Measurements from ENCODE around the gene IGSF9. TPM values are rescaled to one million over a fixed set of nuclear protein-coding genes. Genes with fewer than 3 reads are reported as not detected.

Gene IGSF9
- total RNA-seq, 1 experiment from 2014 or later: 0.44 TPM

DNA sequence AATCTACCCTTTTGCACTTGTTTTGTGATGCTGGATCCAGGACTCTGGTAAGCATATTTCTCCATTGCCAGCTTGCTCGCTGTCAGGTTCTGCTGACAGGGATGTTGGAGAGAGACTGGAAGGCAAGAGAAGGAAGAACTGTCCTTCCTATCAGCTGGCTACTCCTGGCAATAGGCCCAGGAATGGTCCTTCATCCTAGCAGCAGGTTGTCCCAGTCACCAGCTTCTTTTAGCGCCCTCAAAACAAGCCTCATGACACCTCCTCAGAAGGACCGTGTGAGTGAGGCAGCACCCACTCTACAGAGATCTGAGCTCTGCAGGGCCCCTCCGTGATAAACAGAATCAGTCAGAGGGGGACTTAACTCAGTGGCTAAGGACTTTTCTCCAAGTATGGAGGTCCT, 41.8 kb upstream of the IGSF9 start:
- no peak overlapping the region for H3K4me3 Mint-ChIP-seq (ENCODE audit: unreplicated experiment)
- TF ChIP-seq, protein P1, sequence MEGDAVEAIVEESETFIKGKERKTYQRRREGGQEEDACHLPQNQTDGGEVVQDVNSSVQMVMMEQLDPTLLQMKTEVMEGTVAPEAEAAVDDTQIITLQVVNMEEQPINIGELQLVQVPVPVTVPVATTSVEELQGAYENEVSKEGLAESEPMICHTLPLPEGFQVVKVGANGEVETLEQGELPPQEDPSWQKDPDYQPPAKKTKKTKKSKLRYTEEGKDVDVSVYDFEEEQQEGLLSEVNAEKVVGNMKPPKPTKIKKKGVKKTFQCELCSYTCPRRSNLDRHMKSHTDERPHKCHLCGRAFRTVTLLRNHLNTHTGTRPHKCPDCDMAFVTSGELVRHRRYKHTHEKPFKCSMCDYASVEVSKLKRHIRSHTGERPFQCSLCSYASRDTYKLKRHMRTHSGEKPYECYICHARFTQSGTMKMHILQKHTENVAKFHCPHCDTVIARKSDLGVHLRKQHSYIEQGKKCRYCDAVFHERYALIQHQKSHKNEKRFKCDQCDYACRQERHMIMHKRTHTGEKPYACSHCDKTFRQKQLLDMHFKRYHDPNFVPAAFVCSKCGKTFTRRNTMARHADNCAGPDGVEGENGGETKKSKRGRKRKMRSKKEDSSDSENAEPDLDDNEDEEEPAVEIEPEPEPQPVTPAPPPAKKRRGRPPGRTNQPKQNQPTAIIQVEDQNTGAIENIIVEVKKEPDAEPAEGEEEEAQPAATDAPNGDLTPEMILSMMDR (IDR thresholded peaks at IDR 0.05; ENCODE audit: unreplicated experiment): no peak
- CTCF ChIA-PET: interaction anchor here (0.6 to 8.7 kb wide), 5 partner anchors 17 to 187 kb away, joined by 3 to 75 read pairs (median 5); no protein-coding TSS in a partner anchor

DNA sequence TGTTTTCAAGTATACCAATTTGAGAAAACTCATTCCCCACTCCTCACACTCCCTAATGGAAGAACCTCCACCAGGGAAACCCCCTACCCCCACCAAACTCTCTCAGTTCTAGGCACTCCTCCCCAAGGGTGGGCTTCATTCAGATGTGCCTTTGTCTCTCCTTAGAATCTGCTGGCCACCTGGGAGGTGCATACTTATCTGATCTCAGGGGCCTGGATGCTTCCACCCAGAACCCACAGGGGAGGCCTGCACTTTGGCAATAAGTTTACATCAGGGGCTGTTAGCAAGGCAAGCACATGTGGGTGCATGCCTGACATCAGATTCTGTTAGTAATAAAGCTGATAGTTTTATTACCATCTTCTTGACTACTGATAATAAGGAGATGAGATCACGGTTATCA, 41.1 kb upstream of the IGSF9 start:
- no TSS peak for BruUV-seq (replicated peaks)
- ChIA-PET POLR2A (interaction anchor here (0.6 kb wide), 1 partner anchor 25 kb away, joined by 4 read pairs; no protein-coding TSS in a partner anchor), CTCF (interaction anchor here (1.0 to 8.7 kb wide), 4 partner anchors 16 to 187 kb away, joined by 3 to 75 read pairs (median 4); no protein-coding TSS in a partner anchor)
- Mint-ChIP-seq H3K4me1 (ENCODE audit: insufficient read depth, unreplicated experiment) (peaks cover 9% of the 10 kb centered on the region), H3K9me3 (ENCODE audit: unreplicated experiment) (no peaks in the 10 kb centered on the region), H3K27me3 (ENCODE audit: insufficient read depth, unreplicated experiment) (no peaks in the 10 kb centered on the region), H3K4me3 (ENCODE audit: unreplicated experiment) (no peak overlapping the region), H3K36me3 (ENCODE audit: insufficient read depth, unreplicated experiment) (peaks cover 6% of the 10 kb centered on the region), H3K27ac (ENCODE audit: low read depth, unreplicated experiment) (no peak overlapping the region)
- intact Hi-C loops (cut with micrococcal nuclease): no loop called here
- no peak for DNase-seq (ENCODE audit: unreplicated experiment)
- TF ChIP-seq, protein P1 (IDR thresholded peaks at IDR 0.05; ENCODE audit: unreplicated experiment): no peak

More for the DNA sequence above, 41.8 kb upstream of the IGSF9 start:
- BruUV-seq (replicated peaks): no TSS peak
- POLR2A ChIA-PET: interaction anchor here (0.6 to 0.8 kb wide), 2 partner anchors 16 to 25 kb away, joined by 3 to 4 read pairs; no protein-coding TSS in a partner anchor
- intact Hi-C loops (cut with micrococcal nuclease): no loop called here
- Mint-ChIP-seq H3K9me3 (ENCODE audit: unreplicated experiment) (no peaks in the 10 kb centered on the region), H3K4me1 (ENCODE audit: insufficient read depth, unreplicated experiment) (peaks cover 3% of the 10 kb centered on the region), H3K27ac (ENCODE audit: low read depth, unreplicated experiment) (no peak overlapping the region), H3K27me3 (ENCODE audit: insufficient read depth, unreplicated experiment) (no peaks in the 10 kb centered on the region), H3K36me3 (ENCODE audit: insufficient read depth, unreplicated experiment) (peaks cover 4% of the 10 kb centered on the region)
- DNase-seq (ENCODE audit: unreplicated experiment): no peak

DNA sequence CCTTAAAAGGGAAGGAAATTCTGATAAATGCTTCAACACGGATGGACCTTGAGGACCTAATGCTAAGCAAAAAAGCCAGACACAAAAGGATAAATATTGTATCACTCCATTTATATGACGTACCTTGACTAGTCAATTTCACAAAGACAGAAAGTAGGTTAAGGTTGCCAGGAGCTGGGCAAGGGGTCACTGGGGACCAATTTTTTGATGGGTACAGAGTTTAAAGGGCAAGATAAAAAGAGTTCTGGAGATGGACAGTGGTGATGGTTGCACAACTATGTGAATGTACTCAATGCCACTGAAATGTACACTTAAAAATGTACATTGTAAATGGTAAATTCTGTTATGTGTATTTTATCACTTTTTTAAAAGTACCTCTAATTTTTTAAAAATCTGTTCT, 40.7 kb upstream of the IGSF9 start:
- no peaks in the 10 kb centered on the region for H3K9me3 Mint-ChIP-seq (ENCODE audit: unreplicated experiment)
- POLR2A ChIA-PET: no interaction called here
- H3K27ac Mint-ChIP-seq (ENCODE audit: low read depth, unreplicated experiment): no peak overlapping the region
- CTCF ChIA-PET: interaction anchor here (1.1 to 8.7 kb wide), 2 partner anchors 20 to 186 kb away, joined by 3 to 75 read pairs; no protein-coding TSS in a partner anchor
- BruUV-seq (replicated peaks): no TSS peak
- no peaks in the 10 kb centered on the region for H3K27me3 Mint-ChIP-seq (ENCODE audit: insufficient read depth, unreplicated experiment)
- peaks cover 8% of the 10 kb centered on the region for H3K36me3 Mint-ChIP-seq (ENCODE audit: insufficient read depth, unreplicated experiment)
- no peak for DNase-seq (ENCODE audit: unreplicated experiment)
- H3K4me3 Mint-ChIP-seq (ENCODE audit: unreplicated experiment): no peak overlapping the region
- intact Hi-C loops (cut with micrococcal nuclease): no loop called here
- H3K4me1 Mint-ChIP-seq (ENCODE audit: insufficient read depth, unreplicated experiment): peaks cover 9% of the 10 kb centered on the region
- TF ChIP-seq, protein P1 (IDR thresholded peaks at IDR 0.05; ENCODE audit: unreplicated experiment): no peak

DNA sequence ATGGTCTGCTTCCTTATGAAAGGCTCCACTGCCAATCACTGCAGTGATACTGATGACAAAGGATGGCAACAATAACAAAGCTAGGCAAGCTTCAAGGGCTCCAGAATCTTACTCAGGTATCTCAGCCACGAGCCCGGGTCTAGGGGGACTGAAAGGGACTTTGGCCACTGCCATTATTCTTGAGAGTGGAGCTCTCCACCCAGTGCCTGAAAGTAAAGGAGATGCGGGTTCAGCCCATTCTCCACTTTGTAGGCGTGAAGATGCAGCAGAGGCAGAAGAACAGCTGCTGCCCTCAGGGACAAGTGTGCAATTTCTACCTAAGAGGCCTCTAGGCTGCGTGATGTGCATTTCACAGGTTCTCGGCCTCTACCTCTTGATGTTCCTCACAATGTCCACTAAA, 40.1 kb upstream of the IGSF9 start:
- TF ChIP-seq, protein P1 (IDR thresholded peaks at IDR 0.05; ENCODE audit: unreplicated experiment): no peak
- ChIA-PET CTCF (interaction anchor here (0.5 to 8.7 kb wide), 4 partner anchors 21 to 1978 kb away, joined by 3 to 75 read pairs (median 4); no protein-coding TSS in a partner anchor), POLR2A (no interaction called here)
- no peak overlapping the region for H3K27ac Mint-ChIP-seq (ENCODE audit: low read depth, unreplicated experiment)
- no peaks in the 10 kb centered on the region for H3K27me3 Mint-ChIP-seq (ENCODE audit: insufficient read depth, unreplicated experiment)
- intact Hi-C loops (cut with micrococcal nuclease): no loop called here
- H3K4me1 Mint-ChIP-seq (ENCODE audit: insufficient read depth, unreplicated experiment): peaks cover 9% of the 10 kb centered on the region
- DNase-seq (ENCODE audit: unreplicated experiment): no peak
- no TSS peak for BruUV-seq (replicated peaks)
- H3K36me3 Mint-ChIP-seq (ENCODE audit: insufficient read depth, unreplicated experiment): peaks cover 15% of the 10 kb centered on the region
- H3K9me3 Mint-ChIP-seq (ENCODE audit: unreplicated experiment): no peaks in the 10 kb centered on the region
- no peak overlapping the region for H3K4me3 Mint-ChIP-seq (ENCODE audit: unreplicated experiment)

Data from MCF 10A (cell line).